ENCODE data around the gene ITGAV.

The ITGAV gene

GRCh38 chr2:186718903-186719302 lies 129.0 kb downstream of the ITGAV start:
- Histone ChIP-seq H3K27ac (ENCODE audit: low read depth, low read length) (no peak overlapping the region), H3K36me3 (ENCODE audit: control insufficient read depth in 1 of 2, insufficient read depth in 2 of 2, low read length in 2 of 2) (no peaks in the 10 kb centered on the region), H3K9me3 (ENCODE audit: control insufficient read depth in 1 of 2, low read length in 2 of 2) (no peaks in the 10 kb centered on the region), H3K4me3 (ENCODE audit: low read depth in 1 of 2, low read length in 2 of 2) (no peak overlapping the region), H3K4me1 (ENCODE audit: control insufficient read depth in 1 of 2, insufficient read depth in 2 of 2, low read length in 2 of 2) (no peaks in the 10 kb centered on the region), H3K27me3 (ENCODE audit: control insufficient read depth in 1 of 2, insufficient read depth in 2 of 2, low read length in 2 of 2) (no peaks in the 10 kb centered on the region), H3K9ac (ENCODE audit: low read depth in 1 of 2, low read length in 2 of 2) (no peak overlapping the region)

- no peak overlapping the region for H3K9ac ChIP-seq (ENCODE audit: low read depth in 1 of 2, low read length in 2 of 2)
- H3K36me3 ChIP-seq (ENCODE audit: control insufficient read depth in 1 of 2, insufficient read depth in 2 of 2, low read length in 2 of 2) = no peaks in the 10 kb centered on the region
- H3K4me1 ChIP-seq (ENCODE audit: control insufficient read depth in 1 of 2, insufficient read depth in 2 of 2, low read length in 2 of 2) = no peaks in the 10 kb centered on the region
- no peaks in the 10 kb centered on the region for H3K9me3 ChIP-seq (ENCODE audit: control insufficient read depth in 1 of 2, low read length in 2 of 2)
- no peaks in the 10 kb centered on the region for H3K27me3 ChIP-seq (ENCODE audit: control insufficient read depth in 1 of 2, insufficient read depth in 2 of 2, low read length in 2 of 2)
- no peak overlapping the region for H3K27ac ChIP-seq (ENCODE audit: low read depth, low read length)
- H3K4me3 ChIP-seq (ENCODE audit: low read depth in 1 of 2, low read length in 2 of 2) = no peak overlapping the region
Observed at GRCh38 chr2:186721956-186722355, 132.1 kb downstream of the ITGAV start.

DNA sequence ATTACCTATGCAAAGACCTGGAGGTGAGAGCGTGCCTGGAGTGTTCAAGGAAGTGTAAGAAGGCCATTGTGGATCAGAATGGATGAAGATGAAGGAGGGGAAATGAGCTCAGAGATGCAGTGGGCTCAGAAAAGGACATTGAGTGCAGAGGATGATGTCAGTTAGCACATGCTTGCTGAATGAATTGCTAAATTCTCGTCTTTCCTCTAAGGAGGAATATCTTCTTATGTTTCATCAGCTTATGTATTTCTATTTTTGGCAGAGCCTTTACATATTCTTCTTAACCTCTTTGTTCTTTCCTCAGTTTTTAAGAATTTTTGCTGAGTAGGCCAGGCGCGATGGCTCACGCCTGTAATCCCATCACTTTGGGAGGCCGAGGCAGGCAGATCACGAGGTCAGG lies 134.9 kb downstream of the ITGAV start:
- Histone ChIP-seq H3K4me1 (ENCODE audit: control insufficient read depth in 1 of 2, insufficient read depth in 2 of 2, low read length in 2 of 2) (no peaks in the 10 kb centered on the region), H3K27me3 (ENCODE audit: control insufficient read depth in 1 of 2, insufficient read depth in 2 of 2, low read length in 2 of 2) (no peaks in the 10 kb centered on the region), H3K27ac (ENCODE audit: low read depth, low read length) (no peak overlapping the region), H3K9me3 (ENCODE audit: control insufficient read depth in 1 of 2, low read length in 2 of 2) (no peaks in the 10 kb centered on the region), H3K9ac (ENCODE audit: low read depth in 1 of 2, low read length in 2 of 2) (no peak overlapping the region), H3K4me3 (ENCODE audit: low read depth in 1 of 2, low read length in 2 of 2) (no peak overlapping the region), H3K36me3 (ENCODE audit: control insufficient read depth in 1 of 2, insufficient read depth in 2 of 2, low read length in 2 of 2) (no peaks in the 10 kb centered on the region)

DNA sequence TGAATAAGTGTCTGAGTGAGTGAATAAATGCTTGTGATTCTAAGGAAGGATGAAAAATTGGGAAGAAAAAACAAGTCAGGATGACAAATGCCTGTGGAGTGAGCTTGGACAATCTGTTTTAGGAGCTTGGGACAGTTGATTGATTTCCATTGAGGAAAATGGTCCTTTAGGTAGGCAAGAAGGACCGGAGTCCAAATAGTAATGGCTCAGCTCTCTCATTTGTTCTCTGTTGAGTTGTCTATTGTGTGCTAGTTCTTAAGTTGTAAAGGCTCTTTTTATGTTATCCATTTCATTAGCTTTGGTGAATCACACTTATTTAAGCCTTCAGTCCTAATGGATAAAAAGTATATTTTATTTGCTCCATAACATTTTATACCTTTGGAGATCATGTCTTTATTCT lies 135.9 kb downstream of the ITGAV start:
- Histone ChIP-seq H3K9me3 (ENCODE audit: control insufficient read depth in 1 of 2, low read length in 2 of 2) (no peaks in the 10 kb centered on the region), H3K4me3 (ENCODE audit: low read depth in 1 of 2, low read length in 2 of 2) (no peak overlapping the region), H3K4me1 (ENCODE audit: control insufficient read depth in 1 of 2, insufficient read depth in 2 of 2, low read length in 2 of 2) (no peaks in the 10 kb centered on the region), H3K9ac (ENCODE audit: low read depth in 1 of 2, low read length in 2 of 2) (no peak overlapping the region), H3K27ac (ENCODE audit: low read depth, low read length) (no peak overlapping the region), H3K27me3 (ENCODE audit: control insufficient read depth in 1 of 2, insufficient read depth in 2 of 2, low read length in 2 of 2) (no peaks in the 10 kb centered on the region), H3K36me3 (ENCODE audit: control insufficient read depth in 1 of 2, insufficient read depth in 2 of 2, low read length in 2 of 2) (no peaks in the 10 kb centered on the region)

DNA sequence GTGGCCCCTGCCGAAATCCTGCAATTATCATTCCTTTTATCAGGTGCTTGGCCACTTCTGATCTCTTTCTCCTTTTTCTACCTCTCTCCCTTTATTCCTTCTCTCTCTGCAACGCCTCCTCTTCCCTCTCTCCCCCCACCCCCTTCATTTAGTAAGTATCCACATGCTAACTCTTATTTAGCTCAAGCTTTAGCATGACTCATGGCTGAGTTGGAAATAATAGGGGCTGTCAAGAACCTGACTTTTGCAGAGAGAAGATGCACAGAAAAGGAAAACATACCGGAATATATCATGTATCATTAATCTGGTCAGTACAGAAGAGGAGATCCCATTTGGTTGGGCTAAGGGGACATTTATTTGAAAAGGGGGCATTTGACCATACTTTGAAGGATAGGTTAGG lies 137.1 kb downstream of the ITGAV start:
- Histone ChIP-seq H3K9me3 (ENCODE audit: control insufficient read depth in 1 of 2, low read length in 2 of 2) (no peaks in the 10 kb centered on the region), H3K36me3 (ENCODE audit: control insufficient read depth in 1 of 2, insufficient read depth in 2 of 2, low read length in 2 of 2) (no peaks in the 10 kb centered on the region), H3K4me3 (ENCODE audit: low read depth in 1 of 2, low read length in 2 of 2) (no peak overlapping the region), H3K27me3 (ENCODE audit: control insufficient read depth in 1 of 2, insufficient read depth in 2 of 2, low read length in 2 of 2) (no peaks in the 10 kb centered on the region), H3K27ac (ENCODE audit: low read depth, low read length) (no peak overlapping the region), H3K4me1 (ENCODE audit: control insufficient read depth in 1 of 2, insufficient read depth in 2 of 2, low read length in 2 of 2) (no peaks in the 10 kb centered on the region), H3K9ac (ENCODE audit: low read depth in 1 of 2, low read length in 2 of 2) (no peak overlapping the region)

GRCh38 chr2:186728631-186729030 lies 138.8 kb downstream of the ITGAV start:
- no peaks in the 10 kb centered on the region for H3K36me3 ChIP-seq (ENCODE audit: control insufficient read depth in 1 of 2, insufficient read depth in 2 of 2, low read length in 2 of 2)
- H3K9me3 ChIP-seq (ENCODE audit: control insufficient read depth in 1 of 2, low read length in 2 of 2) = no peaks in the 10 kb centered on the region
- no peaks in the 10 kb centered on the region for H3K4me1 ChIP-seq (ENCODE audit: control insufficient read depth in 1 of 2, insufficient read depth in 2 of 2, low read length in 2 of 2)
- H3K4me3 ChIP-seq (ENCODE audit: low read depth in 1 of 2, low read length in 2 of 2) = no peak overlapping the region
- H3K27me3 ChIP-seq (ENCODE audit: control insufficient read depth in 1 of 2, insufficient read depth in 2 of 2, low read length in 2 of 2) = no peaks in the 10 kb centered on the region
- no peak overlapping the region for H3K27ac ChIP-seq (ENCODE audit: low read depth, low read length)
- H3K9ac ChIP-seq (ENCODE audit: low read depth in 1 of 2, low read length in 2 of 2) = no peak overlapping the region
